Naive B cell (primary cell): ENCODE measurements around the gene CHRM1. TPM values are rescaled to one million over a fixed set of nuclear protein-coding genes. Genes with fewer than 3 reads are reported as not detected.

Experiments used
- ATAC-seq, 2 donors: fragments of 150-1000 bp; cut with Tn5 transposase; 2 replicates each; pipeline ENCODE4 v1.10.0; 2021; ENCODE audit warnings: low read depth in 2 of 2, mild to moderate bottlenecking in 2 of 2, moderate library complexity in 2 of 2
- DNase-seq: peaks from one replicate; pipeline ENCODE4 v3.0.0; 2022
- H3K27ac Mint-ChIP-seq, 6 donors: one replicate each; pipeline ENCODE4 v1.8.0; 2020 to 2022; ENCODE audit warnings: mild to moderate bottlenecking in 6 of 6, mixed read lengths in 6 of 6, moderate library complexity in 5 of 6, inconsistent platforms in 2 of 6
- H3K27me3 Mint-ChIP-seq, 3 donors: one replicate each; pipeline ENCODE4 v1.8.0; 2021 to 2022; ENCODE audit warnings: mixed read lengths in 3 of 3, mild to moderate bottlenecking in 1 of 3
- H3K36me3 Mint-ChIP-seq, 2 donors: one replicate each; pipeline ENCODE4 v1.8.0; 2020 to 2022; ENCODE audit warnings: mixed read lengths in 2 of 2, inconsistent platforms in 1 of 2, mild to moderate bottlenecking in 1 of 2
- H3K4me1 Mint-ChIP-seq, 3 donors: one replicate each; pipeline ENCODE4 v1.8.0; 2020 to 2022; ENCODE audit warnings: mixed read lengths in 3 of 3, inconsistent platforms in 1 of 3, mild to moderate bottlenecking in 1 of 3, moderate library complexity in 1 of 3
- H3K4me3 Mint-ChIP-seq, 8 donors: one replicate each; pipeline ENCODE4 v1.8.0; 2020 to 2022; ENCODE audit warnings: mild to moderate bottlenecking in 8 of 8, mixed read lengths in 8 of 8, moderate library complexity in 8 of 8, inconsistent platforms in 2 of 8
- H3K9me3 Mint-ChIP-seq, 7 donors: one replicate each; pipeline ENCODE4 v1.8.0; 2020 to 2022; ENCODE audit warnings: mixed read lengths in 7 of 7, mild to moderate bottlenecking in 5 of 7, inconsistent platforms in 2 of 7, moderate library complexity in 1 of 7
- polyA plus RNA-seq, 6 donors: library from polyadenylated mRNA; unstranded; fragments of 300-500 nt; fragmentation: Illumina TruSeq; gene quantifications; one replicate each; pipeline ENCODE4 v1.2.3, GENCODE V29; 2021; ENCODE audit warnings: low read depth in 6 of 6

CHRM1 gene
- polyA plus RNA-seq, 6 donors from 2014 or later: not detected

GRCh38 chr11:62908468-62909072 lies 12.6 kb downstream of the CHRM1 start:
- H3K27ac Mint-ChIP-seq: no peak overlapping the region
- H3K4me1 Mint-ChIP-seq: peaks cover 0 to 4% (median 0%) of the 10 kb centered on the region in 3 donors
- peaks cover 30 to 58% (median 31%) of the 10 kb centered on the region in 3 donors for H3K27me3 Mint-ChIP-seq
- no peaks in the 10 kb centered on the region for H3K9me3 Mint-ChIP-seq
- peak overlapping the region in 1 of 8 donors; percentile 10 for H3K4me3 Mint-ChIP-seq
- DNase-seq: no peak
- H3K36me3 Mint-ChIP-seq: no peaks in the 10 kb centered on the region
- ATAC-seq: no peak

- no peaks in the 10 kb centered on the region for H3K36me3 Mint-ChIP-seq
- H3K4me3 Mint-ChIP-seq: no peak overlapping the region
- peaks cover 29 to 58% (median 33%) of the 10 kb centered on the region in 3 donors for H3K27me3 Mint-ChIP-seq
- peak; percentile 71 to 73 for ATAC-seq
- H3K27ac Mint-ChIP-seq: no peak overlapping the region
- H3K9me3 Mint-ChIP-seq: no peaks in the 10 kb centered on the region
- DNase-seq: peak; percentile 54
- H3K4me1 Mint-ChIP-seq: peaks cover 0 to 4% (median 0%) of the 10 kb centered on the region in 3 donors
These were observed 15.1 kb downstream of the CHRM1 start for GRCh38 chr11:62905927-62906531.

GRCh38 chr11:62905296-62905695 lies 15.9 kb downstream of the CHRM1 start:
- Mint-ChIP-seq H3K27me3 (peaks cover 26 to 61% (median 35%) of the 10 kb centered on the region in 3 donors), H3K4me1 (peaks cover 0 to 4% (median 0%) of the 10 kb centered on the region in 3 donors), H3K27ac (peak overlapping the region in 2 of 6 donors; percentile 49 to 68), H3K4me3 (no peak overlapping the region), H3K36me3 (no peaks in the 10 kb centered on the region), H3K9me3 (no peaks in the 10 kb centered on the region)
- ATAC-seq: no peak
- DNase-seq: no peak

- no peak overlapping the region for H3K27ac Mint-ChIP-seq
- peaks cover 23 to 47% (median 38%) of the 10 kb centered on the region in 3 donors for H3K27me3 Mint-ChIP-seq
- ATAC-seq (no peak), DNase-seq (no peak)
- no peaks in the 10 kb centered on the region for H3K36me3 Mint-ChIP-seq
- peaks cover 0 to 4% (median 0%) of the 10 kb centered on the region in 3 donors for H3K4me1 Mint-ChIP-seq
- no peaks in the 10 kb centered on the region for H3K9me3 Mint-ChIP-seq
- no peak overlapping the region for H3K4me3 Mint-ChIP-seq
These were observed 18.2 kb downstream of the CHRM1 start for GRCh38 chr11:62902932-62903331.

- Mint-ChIP-seq H3K4me1 (no peaks in the 10 kb centered on the region), H3K27ac (no peak overlapping the region), H3K4me3 (no peak overlapping the region), H3K36me3 (no peaks in the 10 kb centered on the region), H3K27me3 (peaks cover 22 to 43% (median 28%) of the 10 kb centered on the region in 3 donors), H3K9me3 (no peaks in the 10 kb centered on the region)
- no peak for ATAC-seq
- no peak for DNase-seq
These were observed 23.1 kb downstream of the CHRM1 start for GRCh38 chr11:62898027-62898426.

- Mint-ChIP-seq H3K27ac (peak overlapping the region in 1 of 6 donors; percentile 82), H3K27me3 (peaks cover 23 to 38% (median 28%) of the 10 kb centered on the region in 3 donors), H3K4me3 (no peak overlapping the region), H3K4me1 (no peaks in the 10 kb centered on the region), H3K9me3 (no peaks in the 10 kb centered on the region), H3K36me3 (no peaks in the 10 kb centered on the region)
- ATAC-seq (no peak), DNase-seq (no peak)
These were observed 23.9 kb downstream of the CHRM1 start for GRCh38 chr11:62897311-62897710.

GRCh38 chr11:62896049-62896448 lies 25.1 kb downstream of the CHRM1 start:
- Mint-ChIP-seq H3K9me3 (no peaks in the 10 kb centered on the region), H3K4me1 (no peaks in the 10 kb centered on the region)

GRCh38 chr11:62895501-62895900 lies 25.7 kb downstream of the CHRM1 start:
- no peak overlapping the region for H3K27ac Mint-ChIP-seq

More at GRCh38 chr11:62896049-62896448, 25.1 kb downstream of the CHRM1 start:
- DNase-seq (no peak), ATAC-seq (no peak)
- Mint-ChIP-seq H3K27me3 (peaks cover 17 to 38% (median 28%) of the 10 kb centered on the region in 3 donors), H3K27ac (peak overlapping the region in 1 of 6 donors; percentile 76), H3K36me3 (no peaks in the 10 kb centered on the region), H3K4me3 (no peak overlapping the region)

GRCh38 chr11:62892077-62892922 lies 28.9 kb downstream of the CHRM1 start:
- peaks cover 8 to 21% (median 13%) of the 10 kb centered on the region in 3 donors for H3K27me3 Mint-ChIP-seq
- H3K4me3 Mint-ChIP-seq: no peak overlapping the region
- ATAC-seq (no peak), DNase-seq (no peak)
- H3K4me1 Mint-ChIP-seq: peaks cover 0 to 10% (median 0%) of the 10 kb centered on the region in 3 donors
- peaks cover 11 to 17% of the 10 kb centered on the region in 2 donors for H3K36me3 Mint-ChIP-seq
- no peaks in the 10 kb centered on the region for H3K9me3 Mint-ChIP-seq
- no peak overlapping the region for H3K27ac Mint-ChIP-seq

More at GRCh38 chr11:62895501-62895900, 25.7 kb downstream of the CHRM1 start:
- Mint-ChIP-seq H3K4me1 (no peaks in the 10 kb centered on the region), H3K27me3 (peaks cover 17 to 33% (median 25%) of the 10 kb centered on the region in 3 donors), H3K9me3 (no peaks in the 10 kb centered on the region), H3K36me3 (no peaks in the 10 kb centered on the region), H3K4me3 (no peak overlapping the region)
- ATAC-seq (no peak), DNase-seq (no peak)

- peak overlapping the region in 3 of 6 donors; percentile 40 to 85 (median 82) for H3K27ac Mint-ChIP-seq
- H3K4me3 Mint-ChIP-seq: no peak overlapping the region
- ATAC-seq: no peak
- peaks cover 0 to 4% (median 4%) of the 10 kb centered on the region in 3 donors for H3K27me3 Mint-ChIP-seq
- H3K36me3 Mint-ChIP-seq: peaks cover 11 to 29% of the 10 kb centered on the region in 2 donors
- DNase-seq: no peak
- H3K9me3 Mint-ChIP-seq: no peaks in the 10 kb centered on the region
- H3K4me1 Mint-ChIP-seq: peaks cover 0 to 10% (median 6%) of the 10 kb centered on the region in 3 donors
These were observed 31.4 kb downstream of the CHRM1 start for GRCh38 chr11:62889484-62890437.

GRCh38 chr11:62889126-62889483 lies 32.1 kb downstream of the CHRM1 start:
- H3K27me3 Mint-ChIP-seq: peaks cover 0 to 4% (median 0%) of the 10 kb centered on the region in 3 donors
- peak overlapping the region in 2 of 6 donors; percentile 40 to 85 for H3K27ac Mint-ChIP-seq
- H3K36me3 Mint-ChIP-seq: peaks cover 13 to 32% of the 10 kb centered on the region in 2 donors
- peak overlapping the region in 1 of 8 donors; percentile 19 for H3K4me3 Mint-ChIP-seq
- DNase-seq: no peak
- ATAC-seq: no peak
- no peaks in the 10 kb centered on the region for H3K9me3 Mint-ChIP-seq
- peaks cover 0 to 11% (median 6%) of the 10 kb centered on the region in 3 donors for H3K4me1 Mint-ChIP-seq

GRCh38 chr11:62888406-62888805 lies 32.8 kb downstream of the CHRM1 start:
- ATAC-seq (no peak), DNase-seq (no peak)
- H3K27me3 Mint-ChIP-seq: peaks cover 0 to 4% (median 0%) of the 10 kb centered on the region in 3 donors
- H3K4me1 Mint-ChIP-seq: peaks cover 3 to 18% (median 13%) of the 10 kb centered on the region in 3 donors
- H3K4me3 Mint-ChIP-seq: peak overlapping the region in 1 of 8 donors; percentile 37
- H3K36me3 Mint-ChIP-seq: peaks cover 16 to 39% of the 10 kb centered on the region in 2 donors
- no peaks in the 10 kb centered on the region for H3K9me3 Mint-ChIP-seq
- no peak overlapping the region for H3K27ac Mint-ChIP-seq
